ENCODE data around the gene ROBO1.

DNA sequence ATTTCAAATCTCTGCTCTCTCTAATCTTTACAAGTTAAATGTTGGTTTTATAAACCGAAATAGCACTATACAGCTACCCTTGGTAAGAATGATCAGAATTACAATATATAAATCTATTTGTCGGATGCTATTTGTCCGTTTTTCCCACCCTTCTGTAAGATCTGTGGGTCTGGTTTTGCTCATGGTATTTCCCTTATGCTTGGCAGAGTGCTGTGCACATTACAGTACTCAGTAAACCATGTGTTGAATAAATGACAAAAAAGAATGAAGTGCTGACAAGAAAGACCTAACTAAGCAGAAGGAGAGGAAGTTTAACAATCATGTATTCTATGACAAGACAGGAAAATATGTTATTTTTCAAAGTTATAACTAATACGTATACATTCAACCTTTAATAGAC is 827.2 kb downstream of the ROBO1 start:
- TF ChIP-seq, protein P1, sequence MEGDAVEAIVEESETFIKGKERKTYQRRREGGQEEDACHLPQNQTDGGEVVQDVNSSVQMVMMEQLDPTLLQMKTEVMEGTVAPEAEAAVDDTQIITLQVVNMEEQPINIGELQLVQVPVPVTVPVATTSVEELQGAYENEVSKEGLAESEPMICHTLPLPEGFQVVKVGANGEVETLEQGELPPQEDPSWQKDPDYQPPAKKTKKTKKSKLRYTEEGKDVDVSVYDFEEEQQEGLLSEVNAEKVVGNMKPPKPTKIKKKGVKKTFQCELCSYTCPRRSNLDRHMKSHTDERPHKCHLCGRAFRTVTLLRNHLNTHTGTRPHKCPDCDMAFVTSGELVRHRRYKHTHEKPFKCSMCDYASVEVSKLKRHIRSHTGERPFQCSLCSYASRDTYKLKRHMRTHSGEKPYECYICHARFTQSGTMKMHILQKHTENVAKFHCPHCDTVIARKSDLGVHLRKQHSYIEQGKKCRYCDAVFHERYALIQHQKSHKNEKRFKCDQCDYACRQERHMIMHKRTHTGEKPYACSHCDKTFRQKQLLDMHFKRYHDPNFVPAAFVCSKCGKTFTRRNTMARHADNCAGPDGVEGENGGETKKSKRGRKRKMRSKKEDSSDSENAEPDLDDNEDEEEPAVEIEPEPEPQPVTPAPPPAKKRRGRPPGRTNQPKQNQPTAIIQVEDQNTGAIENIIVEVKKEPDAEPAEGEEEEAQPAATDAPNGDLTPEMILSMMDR (conservative IDR thresholded peaks at IDR 0.05) = no peak
- TF ChIP-seq ZFX (IDR thresholded peaks at IDR 0.05) = no peak
